GM12891 (cell line): Measurements from ENCODE around the gene CARD8.
A peak's percentile ranks its signal among the peaks of the same experiment; 100 is the strongest.

Experiments
- POLR2A ChIP-seq: IDR thresholded peaks from 2 replicates; pipeline ENCODE4 v1.6.1; 2011; ENCODE audit warnings: low read depth, low read length, control low read depth
- POLR2AphosphoS5 ChIP-seq: IDR thresholded peaks from 2 replicates; pipeline ENCODE4 v1.6.1; 2011; ENCODE audit warnings: low read depth, low read length, control low read depth
- TAF1 ChIP-seq: IDR thresholded peaks from 2 replicates; pipeline ENCODE4 v1.6.1; 2011; ENCODE audit warnings: low read depth, low read length, control low read depth

DNA sequence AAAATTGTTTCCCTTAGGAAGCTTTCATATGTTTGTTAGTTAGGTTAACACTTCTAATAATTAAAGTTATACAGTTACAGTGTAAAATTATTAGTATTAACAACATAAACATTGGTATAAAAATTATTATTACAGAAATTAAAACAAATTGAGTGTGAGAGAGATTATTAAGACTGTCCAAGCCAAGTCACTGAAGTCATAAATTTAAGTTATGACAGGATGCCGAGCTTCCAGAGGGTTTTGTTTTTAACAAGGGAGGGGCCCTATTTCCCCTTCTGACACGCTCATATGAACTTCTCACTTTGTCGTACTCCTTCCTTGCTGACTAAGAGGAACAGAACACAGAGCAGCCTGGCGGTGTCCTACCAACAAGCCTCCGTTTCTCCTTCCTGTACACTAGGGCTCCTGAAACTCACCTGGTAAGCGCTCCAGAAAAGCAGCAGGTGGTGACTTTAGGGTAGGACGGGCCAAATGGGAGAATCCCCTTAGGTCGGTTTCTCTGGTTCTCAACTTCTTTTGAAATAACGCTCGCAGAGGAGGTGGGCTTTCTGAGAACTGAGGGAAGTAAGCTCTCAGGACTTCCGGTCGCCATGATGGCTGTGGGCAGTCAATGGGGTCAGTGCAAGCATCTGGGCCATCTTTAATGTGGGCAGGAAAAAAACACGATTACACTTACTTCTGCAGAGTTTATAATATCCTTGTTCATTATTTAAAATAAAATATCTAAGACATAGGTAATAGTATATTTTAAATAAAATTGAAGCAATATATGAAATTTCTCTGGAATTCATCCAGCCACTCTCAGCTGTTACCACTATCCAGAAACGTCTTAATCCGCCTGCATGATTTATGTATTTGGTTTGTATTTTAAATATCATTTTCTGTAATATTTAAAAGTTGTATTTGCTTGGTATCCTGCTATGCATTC, at the start of gene CARD8:
- TF ChIP-seq POLR2A (peak; percentile 87), TAF1 (peak; percentile 99), POLR2AphosphoS5 (peak; percentile 80)
